ENCODE measurements around the gene AFAP1. TPM values are rescaled to one million over a fixed set of nuclear protein-coding genes. Genes with fewer than 3 reads are reported as not detected.

AFAP1 gene
- total RNA-seq, 1 experiment from 2014 or later = 23.6 TPM

DNA sequence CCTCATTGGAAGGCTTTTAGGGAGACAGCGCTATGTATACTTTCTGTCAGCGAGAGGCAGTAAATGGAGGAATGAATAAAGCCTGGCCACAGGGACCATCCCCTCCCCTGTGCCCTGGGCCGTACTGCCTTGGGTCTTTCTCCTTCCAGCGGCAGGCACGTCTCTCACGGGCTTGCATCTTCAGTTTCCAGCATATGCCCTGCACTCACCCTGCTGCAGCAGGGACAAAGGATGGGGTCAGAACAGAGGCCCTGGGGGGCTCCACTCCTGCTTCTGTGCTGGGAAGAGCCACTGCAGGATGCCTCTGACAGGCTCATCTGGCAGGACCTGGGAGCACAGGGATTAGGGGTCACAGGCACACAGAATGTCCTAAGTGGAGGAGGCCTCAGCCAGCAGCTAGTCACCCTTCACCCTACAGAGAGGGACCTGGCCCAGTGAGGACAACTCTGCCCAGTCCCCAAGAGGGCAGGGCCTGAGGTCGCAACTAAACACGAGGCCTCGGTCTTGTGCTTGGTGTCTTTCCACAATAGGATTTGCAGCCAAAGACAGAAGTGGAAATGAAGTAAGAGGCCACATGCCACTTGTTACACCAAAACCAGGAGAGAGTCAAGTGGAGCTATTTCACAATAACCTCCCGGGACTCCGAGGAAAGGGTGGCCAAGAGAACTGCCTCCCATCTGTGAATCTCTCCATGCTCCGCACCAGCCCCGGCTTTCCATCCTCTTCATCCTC, 150.8 kb downstream of the AFAP1 start:
- Mint-ChIP-seq H3K36me3 (peaks cover 14% of the 10 kb centered on the region), H3K4me3 (no peak overlapping the region), H3K9me3 (no peaks in the 10 kb centered on the region), H3K27ac (no peak overlapping the region), H3K4me1 (no peaks in the 10 kb centered on the region), H3K27me3 (ENCODE audit: low read depth) (no peaks in the 10 kb centered on the region; the same call in 1 of the 2 replicates)
- TF ChIP-seq MYBL2 (CRISPR knock-in tag; IDR thresholded peaks at IDR 0.05) = no peak
- no peak for TF ChIP-seq GRHL2 (CRISPR knock-in tag; IDR thresholded peaks at IDR 0.05; ENCODE audit: insufficient replicate concordance, severe bottlenecking)
- TF ChIP-seq MXD4 (CRISPR knock-in tag; IDR thresholded peaks at IDR 0.05; ENCODE audit: borderline replicate concordance) = no peak
- TF ChIP-seq, protein P1, sequence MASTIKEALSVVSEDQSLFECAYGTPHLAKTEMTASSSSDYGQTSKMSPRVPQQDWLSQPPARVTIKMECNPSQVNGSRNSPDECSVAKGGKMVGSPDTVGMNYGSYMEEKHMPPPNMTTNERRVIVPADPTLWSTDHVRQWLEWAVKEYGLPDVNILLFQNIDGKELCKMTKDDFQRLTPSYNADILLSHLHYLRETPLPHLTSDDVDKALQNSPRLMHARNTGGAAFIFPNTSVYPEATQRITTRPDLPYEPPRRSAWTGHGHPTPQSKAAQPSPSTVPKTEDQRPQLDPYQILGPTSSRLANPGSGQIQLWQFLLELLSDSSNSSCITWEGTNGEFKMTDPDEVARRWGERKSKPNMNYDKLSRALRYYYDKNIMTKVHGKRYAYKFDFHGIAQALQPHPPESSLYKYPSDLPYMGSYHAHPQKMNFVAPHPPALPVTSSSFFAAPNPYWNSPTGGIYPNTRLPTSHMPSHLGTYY (CRISPR knock-in tag; IDR thresholded peaks at IDR 0.05) = no peak
- TF ChIP-seq NFYB (CRISPR knock-in tag; conservative IDR thresholded peaks at IDR 0.05; ENCODE audit: low read depth) = no peak
- TF ChIP-seq HMGA2 (CRISPR knock-in tag; IDR thresholded peaks at IDR 0.05) = no peak
- TF ChIP-seq, protein P2, sequence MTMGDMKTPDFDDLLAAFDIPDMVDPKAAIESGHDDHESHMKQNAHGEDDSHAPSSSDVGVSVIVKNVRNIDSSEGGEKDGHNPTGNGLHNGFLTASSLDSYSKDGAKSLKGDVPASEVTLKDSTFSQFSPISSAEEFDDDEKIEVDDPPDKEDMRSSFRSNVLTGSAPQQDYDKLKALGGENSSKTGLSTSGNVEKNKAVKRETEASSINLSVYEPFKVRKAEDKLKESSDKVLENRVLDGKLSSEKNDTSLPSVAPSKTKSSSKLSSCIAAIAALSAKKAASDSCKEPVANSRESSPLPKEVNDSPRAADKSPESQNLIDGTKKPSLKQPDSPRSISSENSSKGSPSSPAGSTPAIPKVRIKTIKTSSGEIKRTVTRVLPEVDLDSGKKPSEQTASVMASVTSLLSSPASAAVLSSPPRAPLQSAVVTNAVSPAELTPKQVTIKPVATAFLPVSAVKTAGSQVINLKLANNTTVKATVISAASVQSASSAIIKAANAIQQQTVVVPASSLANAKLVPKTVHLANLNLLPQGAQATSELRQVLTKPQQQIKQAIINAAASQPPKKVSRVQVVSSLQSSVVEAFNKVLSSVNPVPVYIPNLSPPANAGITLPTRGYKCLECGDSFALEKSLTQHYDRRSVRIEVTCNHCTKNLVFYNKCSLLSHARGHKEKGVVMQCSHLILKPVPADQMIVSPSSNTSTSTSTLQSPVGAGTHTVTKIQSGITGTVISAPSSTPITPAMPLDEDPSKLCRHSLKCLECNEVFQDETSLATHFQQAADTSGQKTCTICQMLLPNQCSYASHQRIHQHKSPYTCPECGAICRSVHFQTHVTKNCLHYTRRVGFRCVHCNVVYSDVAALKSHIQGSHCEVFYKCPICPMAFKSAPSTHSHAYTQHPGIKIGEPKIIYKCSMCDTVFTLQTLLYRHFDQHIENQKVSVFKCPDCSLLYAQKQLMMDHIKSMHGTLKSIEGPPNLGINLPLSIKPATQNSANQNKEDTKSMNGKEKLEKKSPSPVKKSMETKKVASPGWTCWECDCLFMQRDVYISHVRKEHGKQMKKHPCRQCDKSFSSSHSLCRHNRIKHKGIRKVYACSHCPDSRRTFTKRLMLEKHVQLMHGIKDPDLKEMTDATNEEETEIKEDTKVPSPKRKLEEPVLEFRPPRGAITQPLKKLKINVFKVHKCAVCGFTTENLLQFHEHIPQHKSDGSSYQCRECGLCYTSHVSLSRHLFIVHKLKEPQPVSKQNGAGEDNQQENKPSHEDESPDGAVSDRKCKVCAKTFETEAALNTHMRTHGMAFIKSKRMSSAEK (CRISPR knock-in tag; IDR thresholded peaks at IDR 0.05; ENCODE audit: borderline replicate concordance) = no peak
- no peak for TF ChIP-seq CREB1 (CRISPR knock-in tag; IDR thresholded peaks at IDR 0.05)
- no peak for TF ChIP-seq TP53 (CRISPR knock-in tag; IDR thresholded peaks at IDR 0.05)
- TF ChIP-seq GABPB1 (CRISPR knock-in tag; IDR thresholded peaks at IDR 0.05) = no peak
- TF ChIP-seq, protein P3, sequence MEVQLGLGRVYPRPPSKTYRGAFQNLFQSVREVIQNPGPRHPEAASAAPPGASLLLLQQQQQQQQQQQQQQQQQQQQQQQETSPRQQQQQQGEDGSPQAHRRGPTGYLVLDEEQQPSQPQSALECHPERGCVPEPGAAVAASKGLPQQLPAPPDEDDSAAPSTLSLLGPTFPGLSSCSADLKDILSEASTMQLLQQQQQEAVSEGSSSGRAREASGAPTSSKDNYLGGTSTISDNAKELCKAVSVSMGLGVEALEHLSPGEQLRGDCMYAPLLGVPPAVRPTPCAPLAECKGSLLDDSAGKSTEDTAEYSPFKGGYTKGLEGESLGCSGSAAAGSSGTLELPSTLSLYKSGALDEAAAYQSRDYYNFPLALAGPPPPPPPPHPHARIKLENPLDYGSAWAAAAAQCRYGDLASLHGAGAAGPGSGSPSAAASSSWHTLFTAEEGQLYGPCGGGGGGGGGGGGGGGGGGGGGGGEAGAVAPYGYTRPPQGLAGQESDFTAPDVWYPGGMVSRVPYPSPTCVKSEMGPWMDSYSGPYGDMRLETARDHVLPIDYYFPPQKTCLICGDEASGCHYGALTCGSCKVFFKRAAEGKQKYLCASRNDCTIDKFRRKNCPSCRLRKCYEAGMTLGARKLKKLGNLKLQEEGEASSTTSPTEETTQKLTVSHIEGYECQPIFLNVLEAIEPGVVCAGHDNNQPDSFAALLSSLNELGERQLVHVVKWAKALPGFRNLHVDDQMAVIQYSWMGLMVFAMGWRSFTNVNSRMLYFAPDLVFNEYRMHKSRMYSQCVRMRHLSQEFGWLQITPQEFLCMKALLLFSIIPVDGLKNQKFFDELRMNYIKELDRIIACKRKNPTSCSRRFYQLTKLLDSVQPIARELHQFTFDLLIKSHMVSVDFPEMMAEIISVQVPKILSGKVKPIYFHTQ (CRISPR knock-in tag; IDR thresholded peaks at IDR 0.05) = no peak
- TF ChIP-seq ZNF396 (CRISPR knock-in tag; IDR thresholded peaks at IDR 0.05; ENCODE audit: borderline replicate concordance) = no peak
- TF ChIP-seq MLX (CRISPR knock-in tag; IDR thresholded peaks at IDR 0.05) = no peak
- no peak for TF ChIP-seq CBFB (CRISPR knock-in tag; IDR thresholded peaks at IDR 0.05; ENCODE audit: low read depth)
- no peak for TF ChIP-seq NR1H2 (CRISPR knock-in tag; IDR thresholded peaks at IDR 0.05)
- TF ChIP-seq ZNF423 (CRISPR knock-in tag; IDR thresholded peaks at IDR 0.05) = no peak
- ChIA-PET CTCF (no interaction called here), POLR2A (no interaction called here)
- no peak for ATAC-seq
- no peak for DNase-seq (ENCODE audit: low spot score)

- CTCF ChIA-PET = no interaction called here
- H3K27me3 Mint-ChIP-seq (ENCODE audit: low read depth) = no peaks in the 10 kb centered on the region; the same call in 1 of the 2 replicates
- no peak for DNase-seq (ENCODE audit: low spot score)
- POLR2A ChIA-PET = no interaction called here
- H3K36me3 Mint-ChIP-seq = peaks cover 9% of the 10 kb centered on the region; the same call in 1 of the 2 replicates
- peak; percentile 52 for ATAC-seq
- H3K4me3 Mint-ChIP-seq = no peak overlapping the region
- H3K27ac Mint-ChIP-seq = no peak overlapping the region
- H3K9me3 Mint-ChIP-seq = no peaks in the 10 kb centered on the region
- H3K4me1 Mint-ChIP-seq = no peaks in the 10 kb centered on the region
- TF ChIP-seq, protein P4, sequence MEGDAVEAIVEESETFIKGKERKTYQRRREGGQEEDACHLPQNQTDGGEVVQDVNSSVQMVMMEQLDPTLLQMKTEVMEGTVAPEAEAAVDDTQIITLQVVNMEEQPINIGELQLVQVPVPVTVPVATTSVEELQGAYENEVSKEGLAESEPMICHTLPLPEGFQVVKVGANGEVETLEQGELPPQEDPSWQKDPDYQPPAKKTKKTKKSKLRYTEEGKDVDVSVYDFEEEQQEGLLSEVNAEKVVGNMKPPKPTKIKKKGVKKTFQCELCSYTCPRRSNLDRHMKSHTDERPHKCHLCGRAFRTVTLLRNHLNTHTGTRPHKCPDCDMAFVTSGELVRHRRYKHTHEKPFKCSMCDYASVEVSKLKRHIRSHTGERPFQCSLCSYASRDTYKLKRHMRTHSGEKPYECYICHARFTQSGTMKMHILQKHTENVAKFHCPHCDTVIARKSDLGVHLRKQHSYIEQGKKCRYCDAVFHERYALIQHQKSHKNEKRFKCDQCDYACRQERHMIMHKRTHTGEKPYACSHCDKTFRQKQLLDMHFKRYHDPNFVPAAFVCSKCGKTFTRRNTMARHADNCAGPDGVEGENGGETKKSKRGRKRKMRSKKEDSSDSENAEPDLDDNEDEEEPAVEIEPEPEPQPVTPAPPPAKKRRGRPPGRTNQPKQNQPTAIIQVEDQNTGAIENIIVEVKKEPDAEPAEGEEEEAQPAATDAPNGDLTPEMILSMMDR (IDR thresholded peaks at IDR 0.05) = no peak
- no peak for TF ChIP-seq ZNF138 (CRISPR knock-in tag; conservative IDR thresholded peaks at IDR 0.05)
- no peak for TF ChIP-seq ZNF317 (CRISPR knock-in tag; IDR thresholded peaks at IDR 0.05; ENCODE audit: borderline replicate concordance, low read depth)
- no peak for TF ChIP-seq NFATC4 (CRISPR knock-in tag; IDR thresholded peaks at IDR 0.05)
- TF ChIP-seq ATF3 (CRISPR knock-in tag; conservative IDR thresholded peaks at IDR 0.05) = no peak
- no peak for TF ChIP-seq TEAD1 (CRISPR knock-in tag; IDR thresholded peaks at IDR 0.05)
- TF ChIP-seq RELA (CRISPR knock-in tag; IDR thresholded peaks at IDR 0.05; ENCODE audit: borderline replicate concordance) = no peak
These were observed 151.5 kb downstream of the AFAP1 start for GRCh38 chr4:7788193-7788592.
